HEK293T (cell line): ENCODE results near the gene SMC1A.

Experiments used
- ARNT ChIP-seq: fragments of 450-650 bp; IDR thresholded peaks from 2 replicates; pipeline ENCODE4 v1.6.1; 2017; ENCODE audit warnings: mild to moderate bottlenecking
- FOXK2 ChIP-seq: fragments of 450-650 bp; IDR thresholded peaks from 2 replicates; pipeline ENCODE4 v1.6.1; 2016; ENCODE audit warnings: mild to moderate bottlenecking
- FOXM1 ChIP-seq: fragments of 450-650 bp; IDR thresholded peaks from 2 replicates; pipeline ENCODE4 v1.6.1; 2017; ENCODE audit warnings: mild to moderate bottlenecking, borderline replicate concordance
- SP1 ChIP-seq: fragments of 450-650 bp; IDR thresholded peaks from 2 replicates; pipeline ENCODE4 v1.6.1; 2017
- TF ChIP-seq, protein P1 (sequence below): fragments of 450-650 bp; IDR thresholded peaks from 2 replicates; pipeline ENCODE4 v1.6.1; 2016

DNA sequence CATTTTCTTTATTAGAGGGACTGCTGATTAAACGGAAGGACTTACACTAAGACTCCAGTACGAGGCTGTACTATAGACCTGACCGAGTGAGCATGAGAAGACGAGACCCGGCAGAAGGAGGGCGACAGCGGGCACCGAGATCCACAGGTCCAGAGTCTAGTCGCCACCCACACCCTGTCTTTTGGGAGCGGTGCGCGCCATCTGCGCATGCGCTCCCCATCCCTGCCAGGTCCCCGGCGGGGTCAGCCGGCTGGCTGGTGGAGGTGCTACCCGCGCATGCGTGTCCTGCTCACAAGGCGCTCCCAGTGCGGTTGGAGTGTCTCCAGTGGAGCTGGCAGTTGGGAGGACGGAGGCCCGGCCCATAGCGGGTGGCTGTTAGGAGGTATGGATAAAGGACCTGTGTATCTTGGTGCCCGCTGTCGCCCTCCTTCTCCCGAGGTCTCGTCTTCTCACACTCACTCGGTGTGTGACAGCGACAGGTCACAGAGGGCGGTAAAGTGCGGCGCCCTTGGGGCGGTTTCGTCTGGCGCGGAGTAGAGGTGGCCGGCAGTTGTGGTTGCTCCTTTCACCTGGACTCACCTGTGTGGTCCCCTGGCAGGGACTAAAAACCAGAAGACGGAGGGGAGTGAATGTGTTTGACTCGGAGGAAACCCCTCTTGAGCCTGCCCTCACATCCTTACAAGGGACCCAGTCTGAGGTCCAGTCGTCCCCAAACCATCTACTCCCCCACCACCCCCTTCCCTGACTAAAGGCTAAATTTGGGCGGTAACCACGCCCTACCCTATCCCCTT lies 19.3 kb upstream of the SMC1A start:
- TF ChIP-seq FOXK2 (no peak), FOXM1 (no peak), SP1 (no peak), ARNT (no peak)
- TF ChIP-seq, protein P1, sequence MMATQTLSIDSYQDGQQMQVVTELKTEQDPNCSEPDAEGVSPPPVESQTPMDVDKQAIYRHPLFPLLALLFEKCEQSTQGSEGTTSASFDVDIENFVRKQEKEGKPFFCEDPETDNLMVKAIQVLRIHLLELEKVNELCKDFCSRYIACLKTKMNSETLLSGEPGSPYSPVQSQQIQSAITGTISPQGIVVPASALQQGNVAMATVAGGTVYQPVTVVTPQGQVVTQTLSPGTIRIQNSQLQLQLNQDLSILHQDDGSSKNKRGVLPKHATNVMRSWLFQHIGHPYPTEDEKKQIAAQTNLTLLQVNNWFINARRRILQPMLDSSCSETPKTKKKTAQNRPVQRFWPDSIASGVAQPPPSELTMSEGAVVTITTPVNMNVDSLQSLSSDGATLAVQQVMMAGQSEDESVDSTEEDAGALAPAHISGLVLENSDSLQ, result no peak
